IPS DF 6.9 (cell line): ENCODE measurements around the gene MUC5B.

Experiments
- DNase-seq: peaks from one replicate; pipeline ENCODE4 v3.0.0-alpha.2; 2013; ENCODE audit warnings: low read depth, low spot score
- H3K27ac ChIP-seq: one replicate; pipeline ENCODE4 v1.5.1; 2013; ENCODE audit warnings: low read length, control low read depth
- H3K27me3 ChIP-seq: 2 replicates; pipeline ENCODE4 v1.6.1; 2013; ENCODE audit warnings: mild to moderate bottlenecking, low read length; ENCODE audit not compliant: control insufficient read depth, insufficient read depth
- H3K36me3 ChIP-seq: 2 replicates; pipeline ENCODE4 v1.6.1; 2013; ENCODE audit warnings: low read length; ENCODE audit not compliant: control insufficient read depth, insufficient read depth
- H3K4me1 ChIP-seq: 2 replicates; pipeline ENCODE4 v1.6.1; 2013; ENCODE audit warnings: low read length; ENCODE audit not compliant: control insufficient read depth, insufficient read depth
- H3K4me3 ChIP-seq: 2 replicates; pipeline ENCODE4 v1.5.1; 2013; ENCODE audit warnings: mild to moderate bottlenecking, low read length
- H3K9me3 ChIP-seq: 2 replicates; pipeline ENCODE4 v1.6.1; 2013; ENCODE audit warnings: low read length, inconsistent platforms; ENCODE audit not compliant: control insufficient read depth, insufficient read depth
- WGBS: extraction: QIAGEN DNeasy Blood & Tissue Kit; methylation state at CpG from one replicate; pipeline ENCODE4 v1.1.7; 2013; ENCODE audit warnings: mixed read lengths, missing lambda C conversion rate; ENCODE audit not compliant: insufficient read length, insufficient coverage; 5-methylcytosine and 5-hydroxymethylcytosine counted together

The MUC5B gene

DNA sequence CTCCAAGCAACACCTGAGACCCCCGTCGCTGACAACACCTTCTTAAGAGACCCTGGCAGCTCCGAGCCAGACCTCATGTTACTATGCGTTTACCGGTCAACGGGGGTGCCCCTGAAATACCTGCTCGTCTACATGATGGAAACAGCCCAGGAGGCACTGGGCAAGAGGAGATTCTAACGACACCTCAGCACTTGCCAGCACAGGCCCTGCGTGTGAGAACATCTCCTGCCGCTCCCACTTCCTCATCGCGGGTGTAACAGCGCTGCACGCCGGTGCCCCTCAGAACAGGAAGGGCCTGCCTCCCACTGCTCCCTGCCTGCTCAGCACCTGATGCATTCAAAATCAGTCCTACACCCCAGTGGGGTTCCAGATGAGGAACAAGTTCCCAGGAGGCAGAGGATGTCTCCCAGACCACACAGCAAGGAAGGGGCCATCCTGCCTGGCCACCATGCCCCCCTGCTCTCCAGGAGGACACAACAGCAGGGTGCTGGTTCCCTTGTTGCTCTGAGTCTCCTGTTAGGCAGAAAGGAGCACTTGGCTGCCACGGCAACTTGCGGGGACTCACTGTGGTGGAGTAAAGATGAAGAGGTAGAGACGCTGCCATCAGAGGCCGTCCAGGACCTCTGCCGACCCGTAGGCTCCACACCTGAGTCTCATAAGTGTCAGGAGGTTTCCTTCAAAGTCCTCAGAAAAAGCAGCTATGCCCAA lies 84.5 kb downstream of the MUC5B start:
- Histone ChIP-seq H3K27me3 (no peaks in the 10 kb centered on the region), H3K36me3 (no peaks in the 10 kb centered on the region; the same call in 1 of the 2 replicates), H3K27ac (no peak overlapping the region), H3K4me3 (no peak overlapping the region), H3K9me3 (no peaks in the 10 kb centered on the region), H3K4me1 (no peaks in the 10 kb centered on the region; the same call in 1 of the 2 replicates)
- DNase-seq, result no peak
- no CpG with 5 or more reads among the region's 21 CpGs for WGBS

DNA sequence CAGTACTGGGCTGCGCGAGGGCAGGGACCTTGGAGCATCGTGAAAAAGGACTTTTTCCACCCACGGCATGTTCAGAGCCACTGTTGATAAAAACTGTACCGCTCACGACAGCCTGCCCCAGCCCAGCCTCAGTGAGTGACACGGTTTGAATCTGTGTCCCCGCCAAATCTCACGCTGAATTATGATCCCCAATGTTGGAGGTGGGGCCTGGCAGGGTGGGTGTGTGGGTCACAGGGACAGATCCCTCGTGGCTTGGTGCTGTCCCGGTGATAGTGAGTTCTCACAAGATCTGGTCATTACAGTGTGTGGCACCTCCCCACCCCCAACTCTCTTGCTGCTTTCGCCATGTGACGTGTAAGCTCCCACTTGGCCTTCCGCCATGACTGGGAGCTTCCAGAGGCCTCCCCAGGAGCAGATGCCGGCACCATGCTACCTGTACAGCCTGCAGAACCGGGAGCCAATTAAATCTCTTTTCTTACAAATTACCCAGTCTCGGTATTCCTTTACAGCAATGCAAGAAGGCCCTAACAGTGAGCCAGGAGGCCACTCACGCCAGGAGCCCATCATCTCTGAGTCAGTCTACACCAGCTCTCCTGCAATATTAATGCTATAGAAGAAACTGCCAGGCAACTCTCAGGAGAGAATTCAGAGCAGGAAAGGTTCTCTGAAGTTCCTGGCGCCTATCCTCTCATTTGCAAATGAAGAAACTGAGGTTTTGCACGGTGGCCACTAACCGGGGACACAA lies 85.3 kb downstream of the MUC5B start:
- no peaks in the 10 kb centered on the region for H3K27me3 ChIP-seq
- no peak for DNase-seq
- no CpG with 5 or more reads among the region's 21 CpGs for WGBS
- H3K4me1 ChIP-seq, result no peaks in the 10 kb centered on the region; the same call in 1 of the 2 replicates
- H3K27ac ChIP-seq, result no peak overlapping the region
- no peaks in the 10 kb centered on the region for H3K36me3 ChIP-seq
- no peaks in the 10 kb centered on the region for H3K9me3 ChIP-seq
- no peak overlapping the region; the same call in 1 of the 2 replicates for H3K4me3 ChIP-seq

GRCh38 chr11:1308743-1309497 lies 86.1 kb downstream of the MUC5B start:
- Histone ChIP-seq H3K4me3 (peak overlapping the region; percentile 99), H3K4me1 (no peaks in the 10 kb centered on the region), H3K27me3 (no peaks in the 10 kb centered on the region), H3K9me3 (no peaks in the 10 kb centered on the region), H3K27ac (no peak overlapping the region), H3K36me3 (no peaks in the 10 kb centered on the region)
- DNase-seq, result no peak
- WGBS, result no CpG with 5 or more reads among the region's 58 CpGs

DNA sequence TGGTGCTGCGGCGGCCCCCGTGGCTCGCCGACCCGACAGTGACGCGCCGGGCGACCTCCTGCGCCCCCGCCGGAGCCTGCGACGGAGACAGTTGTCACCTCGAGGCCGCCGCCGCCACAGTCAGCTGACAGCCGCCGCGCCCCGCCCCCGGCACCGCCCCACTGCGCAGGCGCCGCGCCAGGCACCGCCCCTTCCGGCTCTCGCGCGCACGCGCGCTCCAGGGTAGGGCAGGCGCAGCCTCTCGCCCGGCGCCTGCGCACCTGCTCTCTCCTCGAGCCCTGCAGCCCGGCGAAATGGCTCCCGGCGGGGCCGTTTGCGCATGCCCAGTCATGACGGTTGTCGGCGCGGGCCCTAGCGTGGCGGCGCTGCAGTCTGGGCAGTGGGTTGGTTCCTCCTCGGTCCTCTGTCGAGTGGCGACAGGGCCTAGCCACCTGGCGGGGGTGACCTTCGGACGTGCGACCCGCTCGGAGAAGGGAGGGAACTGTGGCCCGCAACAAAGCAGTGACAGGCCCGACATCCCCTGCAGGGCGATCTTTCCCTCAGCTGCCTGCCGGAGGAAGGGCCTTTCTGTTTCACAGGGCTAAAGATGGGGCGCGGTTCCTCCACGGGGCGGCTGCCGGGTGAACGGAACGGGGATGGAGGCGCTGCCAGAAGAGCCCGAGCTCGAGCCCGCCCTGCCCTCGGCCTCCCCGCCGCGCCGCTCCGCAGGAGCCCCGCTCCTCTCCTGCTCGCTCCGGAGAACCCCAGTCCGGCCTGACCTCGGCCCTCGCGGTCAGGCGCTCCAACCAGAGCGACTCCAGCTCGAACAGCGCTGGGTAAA lies 86.8 kb downstream of the MUC5B start, which contains the start of gene TOLLIP:
TOLLIP (minus strand) TSS at position 135 of the 820 bp plus-strand sequence; CDS start at position 1, 134 bp downstream.
- peak within 1 kb of the TSS; percentile 99 for H3K4me3 ChIP-seq
- H3K27me3 ChIP-seq, result no peaks in the 10 kb centered on the region
- H3K27ac ChIP-seq, result no peak within 1 kb of the TSS
- H3K36me3 ChIP-seq, result no peaks in the 10 kb centered on the region
- WGBS, result no CpG with 5 or more reads among the region's 97 CpGs
- peak; percentile 84 for DNase-seq
- H3K4me1 ChIP-seq, result no peaks in the 10 kb centered on the region
- no peaks in the 10 kb centered on the region for H3K9me3 ChIP-seq

DNA sequence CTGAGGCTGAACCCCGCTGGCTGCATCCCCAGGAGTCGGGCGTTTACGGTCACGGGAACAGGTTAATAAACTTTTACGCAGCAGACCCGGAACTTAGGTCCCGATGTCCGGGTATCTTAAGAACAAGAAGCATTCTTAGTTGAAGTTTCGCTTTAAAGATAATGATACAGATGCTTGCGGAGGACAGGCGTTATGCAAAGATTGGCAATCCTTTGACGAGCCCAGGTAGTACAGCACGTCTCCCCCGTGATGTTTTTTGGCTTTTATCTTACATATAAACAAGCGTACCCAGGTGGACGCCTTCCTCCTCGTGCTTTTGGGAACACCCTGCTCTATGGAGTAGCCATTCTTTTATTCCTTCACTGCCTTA lies 87.4 kb downstream of the MUC5B start:
- no peak for DNase-seq
- H3K4me3 ChIP-seq, result peak overlapping the region; percentile 43; the same call in 1 of the 2 replicates
- H3K27ac ChIP-seq, result no peak overlapping the region
- H3K4me1 ChIP-seq, result no peaks in the 10 kb centered on the region
- H3K27me3 ChIP-seq, result no peaks in the 10 kb centered on the region
- WGBS, result no CpG with 5 or more reads among the region's 18 CpGs
- H3K36me3 ChIP-seq, result no peaks in the 10 kb centered on the region
- H3K9me3 ChIP-seq, result no peaks in the 10 kb centered on the region

DNA sequence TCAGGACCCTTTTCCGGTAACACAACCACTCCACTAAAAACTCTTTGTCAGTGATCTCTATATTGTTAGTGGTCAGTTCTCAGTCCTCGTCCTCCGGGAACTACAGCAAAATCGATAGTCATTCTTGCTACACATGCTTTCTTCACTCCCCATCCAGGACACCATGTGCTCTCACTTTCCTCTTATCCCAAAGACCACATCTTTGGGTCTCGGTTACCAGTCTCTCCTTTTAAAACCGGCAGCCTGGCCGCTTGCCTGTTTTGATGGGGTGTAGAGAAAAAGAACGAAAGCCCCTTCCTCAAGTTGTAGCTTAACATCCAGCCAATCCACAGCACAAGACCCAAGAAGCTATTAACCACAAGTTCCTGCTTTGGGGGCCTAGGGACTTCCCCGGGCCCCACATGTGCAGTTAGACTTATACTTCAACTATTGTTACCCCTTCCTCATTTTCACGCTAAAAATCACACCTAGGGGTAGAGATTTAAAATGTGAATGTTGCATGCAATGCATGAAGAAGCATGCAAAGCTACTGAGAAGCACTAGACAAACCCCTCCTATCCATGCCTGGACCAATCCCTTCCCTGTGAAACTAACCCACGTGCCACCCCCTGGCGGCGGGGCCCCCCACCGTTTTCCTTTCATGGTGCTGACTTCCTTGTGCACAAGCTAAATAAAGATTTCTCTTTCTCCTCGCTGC lies 88.1 kb downstream of the MUC5B start:
- Histone ChIP-seq H3K4me3 (no peak overlapping the region), H3K27me3 (no peaks in the 10 kb centered on the region), H3K4me1 (no peaks in the 10 kb centered on the region), H3K27ac (no peak overlapping the region), H3K9me3 (no peaks in the 10 kb centered on the region), H3K36me3 (no peaks in the 10 kb centered on the region)
- DNase-seq, result no peak
- WGBS, result no CpG with 5 or more reads among the region's 15 CpGs
